Adrenal gland (tissue), 5 donors: ENCODE results near the gene UBE2E2.

ENCODE experiments used
- POLR2A ChIP-seq, 2 donors: fragments of 450-650 bp; IDR thresholded peaks; one replicate each; pipeline ENCODE4 v1.6.1; 2017; ENCODE audit warnings: antibody characterized with exemption in 2 of 2, mild to moderate bottlenecking in 2 of 2, moderate library complexity in 1 of 2
- TF ChIP-seq, protein P1 (sequence below), 6 experiments: fragments of 450-650 bp in 4 of 6; fragments of 200-600 bp in 2 of 6; sonication (generic) in 1 of 6; IDR thresholded peaks; 1 replicate in 5 of 6; 2 replicates in 1 of 6; pipeline versions ENCODE4 v1.5.1 to v1.8.0; 2016 to 2021; ENCODE audit warnings: antibody characterized with exemption in 6 of 6, mild to moderate bottlenecking in 2 of 6, moderate library complexity in 1 of 6
- donor health status: DM: no; HTN: no; CAD: no.

DNA sequence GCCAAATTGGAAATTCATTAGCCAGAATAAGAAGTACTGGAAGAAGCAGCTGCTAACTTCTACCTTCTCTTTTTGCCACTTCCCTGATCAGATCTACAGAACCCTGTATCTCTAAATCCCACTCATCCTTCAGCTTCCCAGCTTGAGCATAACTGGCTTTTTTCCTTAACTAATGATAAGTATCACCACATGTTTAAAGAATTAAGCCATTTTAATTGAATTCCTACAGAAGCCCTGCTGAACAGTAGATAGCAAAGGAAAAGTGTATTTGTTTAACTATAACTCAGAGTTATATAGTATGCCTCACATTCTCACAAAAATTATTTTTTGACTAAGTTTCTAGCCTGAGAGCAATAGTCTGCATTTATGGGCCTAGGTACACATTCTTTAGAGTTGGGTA lies 262.4 kb downstream of the UBE2E2 start:
- TF ChIP-seq, protein P1, sequence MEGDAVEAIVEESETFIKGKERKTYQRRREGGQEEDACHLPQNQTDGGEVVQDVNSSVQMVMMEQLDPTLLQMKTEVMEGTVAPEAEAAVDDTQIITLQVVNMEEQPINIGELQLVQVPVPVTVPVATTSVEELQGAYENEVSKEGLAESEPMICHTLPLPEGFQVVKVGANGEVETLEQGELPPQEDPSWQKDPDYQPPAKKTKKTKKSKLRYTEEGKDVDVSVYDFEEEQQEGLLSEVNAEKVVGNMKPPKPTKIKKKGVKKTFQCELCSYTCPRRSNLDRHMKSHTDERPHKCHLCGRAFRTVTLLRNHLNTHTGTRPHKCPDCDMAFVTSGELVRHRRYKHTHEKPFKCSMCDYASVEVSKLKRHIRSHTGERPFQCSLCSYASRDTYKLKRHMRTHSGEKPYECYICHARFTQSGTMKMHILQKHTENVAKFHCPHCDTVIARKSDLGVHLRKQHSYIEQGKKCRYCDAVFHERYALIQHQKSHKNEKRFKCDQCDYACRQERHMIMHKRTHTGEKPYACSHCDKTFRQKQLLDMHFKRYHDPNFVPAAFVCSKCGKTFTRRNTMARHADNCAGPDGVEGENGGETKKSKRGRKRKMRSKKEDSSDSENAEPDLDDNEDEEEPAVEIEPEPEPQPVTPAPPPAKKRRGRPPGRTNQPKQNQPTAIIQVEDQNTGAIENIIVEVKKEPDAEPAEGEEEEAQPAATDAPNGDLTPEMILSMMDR (IDR thresholded peaks at IDR 0.05), result no peak
- no peak for TF ChIP-seq POLR2A (IDR thresholded peaks at IDR 0.05)
